ENCODE measurements around the gene DMWD.

The DMWD gene, protein sequence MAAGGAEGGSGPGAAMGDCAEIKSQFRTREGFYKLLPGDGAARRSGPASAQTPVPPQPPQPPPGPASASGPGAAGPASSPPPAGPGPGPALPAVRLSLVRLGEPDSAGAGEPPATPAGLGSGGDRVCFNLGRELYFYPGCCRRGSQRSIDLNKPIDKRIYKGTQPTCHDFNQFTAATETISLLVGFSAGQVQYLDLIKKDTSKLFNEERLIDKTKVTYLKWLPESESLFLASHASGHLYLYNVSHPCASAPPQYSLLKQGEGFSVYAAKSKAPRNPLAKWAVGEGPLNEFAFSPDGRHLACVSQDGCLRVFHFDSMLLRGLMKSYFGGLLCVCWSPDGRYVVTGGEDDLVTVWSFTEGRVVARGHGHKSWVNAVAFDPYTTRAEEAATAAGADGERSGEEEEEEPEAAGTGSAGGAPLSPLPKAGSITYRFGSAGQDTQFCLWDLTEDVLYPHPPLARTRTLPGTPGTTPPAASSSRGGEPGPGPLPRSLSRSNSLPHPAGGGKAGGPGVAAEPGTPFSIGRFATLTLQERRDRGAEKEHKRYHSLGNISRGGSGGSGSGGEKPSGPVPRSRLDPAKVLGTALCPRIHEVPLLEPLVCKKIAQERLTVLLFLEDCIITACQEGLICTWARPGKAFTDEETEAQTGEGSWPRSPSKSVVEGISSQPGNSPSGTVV

GRCh38 chr19:45792470-45793177, at the start of gene DMWD:
Gene DMWD (minus strand): TSS chr19:45792845. CDS start chr19:45792756, 89 bp downstream.
- Histone ChIP-seq H3K4me1 (ENCODE audit: insufficient read depth, low read length) (peaks cover 3% of the 10 kb centered on the region; the same call in 1 of the 2 replicates), H3K9ac (ENCODE audit: low read depth, low read length) (peak within 1 kb of the TSS; percentile 92; the same call in 1 of the 2 replicates), H3K36me3 (ENCODE audit: insufficient read depth, low read depth, low read length) (peaks cover 27% of the 10 kb centered on the region), H3K9me3 (ENCODE audit: insufficient read depth, low read depth, low read length) (no peaks in the 10 kb centered on the region), H3K4me3 (ENCODE audit: low read length) (peak within 1 kb of the TSS; percentile 98), H3K27me3 (ENCODE audit: insufficient read depth, low read length) (no peaks in the 10 kb centered on the region), H3K27ac (ENCODE audit: low read length) (peak within 1 kb of the TSS; percentile 65)

DNA sequence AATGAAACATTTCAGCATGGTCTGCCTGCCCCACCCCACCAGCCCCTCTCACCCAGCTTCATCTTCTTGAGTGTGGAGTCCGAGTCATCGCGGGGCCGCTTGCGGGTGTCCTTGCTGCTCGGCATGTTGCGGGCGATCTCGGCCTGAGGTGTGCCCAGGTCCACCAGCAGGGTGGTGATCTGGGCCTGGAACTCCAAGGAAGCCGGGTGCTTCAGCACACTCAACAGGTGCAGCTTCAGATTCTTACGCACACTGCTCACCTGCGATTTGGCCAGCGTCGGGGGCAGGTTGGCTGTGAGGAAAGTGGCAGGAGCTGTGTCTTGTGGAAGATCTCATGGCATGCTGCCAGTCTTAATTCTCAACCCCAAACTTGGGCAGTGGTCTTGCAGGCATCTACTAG, 49.6 kb upstream of the DMWD start:
- no peak overlapping the region for H3K27ac ChIP-seq (ENCODE audit: low read length)
- H3K9me3 ChIP-seq (ENCODE audit: insufficient read depth, low read depth, low read length) = no peaks in the 10 kb centered on the region
- H3K36me3 ChIP-seq (ENCODE audit: insufficient read depth, low read depth, low read length) = peaks cover 98% of the 10 kb centered on the region
- H3K27me3 ChIP-seq (ENCODE audit: insufficient read depth, low read length) = no peaks in the 10 kb centered on the region
- H3K4me1 ChIP-seq (ENCODE audit: insufficient read depth, low read length) = no peaks in the 10 kb centered on the region
- H3K4me3 ChIP-seq (ENCODE audit: low read length) = no peak overlapping the region
- H3K9ac ChIP-seq (ENCODE audit: low read depth, low read length) = no peak overlapping the region

- H3K27me3 ChIP-seq (ENCODE audit: insufficient read depth, low read length) = no peaks in the 10 kb centered on the region
- no peak overlapping the region for H3K9ac ChIP-seq (ENCODE audit: low read depth, low read length)
- no peak overlapping the region for H3K27ac ChIP-seq (ENCODE audit: low read length)
- no peak overlapping the region for H3K4me3 ChIP-seq (ENCODE audit: low read length)
- H3K4me1 ChIP-seq (ENCODE audit: insufficient read depth, low read length) = no peaks in the 10 kb centered on the region
- peaks cover 95% of the 10 kb centered on the region for H3K36me3 ChIP-seq (ENCODE audit: insufficient read depth, low read depth, low read length)
- no peaks in the 10 kb centered on the region for H3K9me3 ChIP-seq (ENCODE audit: insufficient read depth, low read depth, low read length)
Observed at GRCh38 chr19:45834970-45835369, 42.3 kb upstream of the DMWD start.

DNA sequence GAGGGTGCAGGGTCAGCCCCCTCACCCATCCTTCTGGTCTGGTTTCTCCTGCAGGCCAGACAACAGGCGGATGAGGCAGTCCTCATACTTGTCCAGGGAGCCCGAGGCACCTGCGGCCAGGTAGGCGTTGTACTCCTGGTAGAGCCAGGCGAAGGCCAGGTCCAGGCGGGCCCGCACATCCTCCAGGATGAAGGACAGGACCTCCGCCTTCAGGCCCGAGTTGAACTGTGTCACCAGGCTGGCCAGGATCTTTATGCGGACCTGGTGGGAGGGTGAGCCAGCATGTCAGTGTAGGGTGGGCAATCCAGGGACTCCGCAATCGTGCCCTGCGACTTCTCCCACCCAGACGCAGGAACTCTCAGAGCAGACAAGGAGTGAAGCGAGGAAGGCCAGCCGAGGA, 36.3 kb upstream of the DMWD start:
- H3K4me1 ChIP-seq (ENCODE audit: insufficient read depth, low read length) = no peaks in the 10 kb centered on the region
- H3K27ac ChIP-seq (ENCODE audit: low read length) = no peak overlapping the region
- H3K36me3 ChIP-seq (ENCODE audit: insufficient read depth, low read depth, low read length) = peaks cover 96% of the 10 kb centered on the region
- H3K27me3 ChIP-seq (ENCODE audit: insufficient read depth, low read length) = no peaks in the 10 kb centered on the region
- no peaks in the 10 kb centered on the region for H3K9me3 ChIP-seq (ENCODE audit: insufficient read depth, low read depth, low read length)
- H3K9ac ChIP-seq (ENCODE audit: low read depth, low read length) = no peak overlapping the region
- no peak overlapping the region for H3K4me3 ChIP-seq (ENCODE audit: low read length)

GRCh38 chr19:45828523-45828922, 35.9 kb upstream of the DMWD start:
- Histone ChIP-seq H3K27me3 (ENCODE audit: insufficient read depth, low read length) (no peaks in the 10 kb centered on the region), H3K4me1 (ENCODE audit: insufficient read depth, low read length) (no peaks in the 10 kb centered on the region), H3K27ac (ENCODE audit: low read length) (no peak overlapping the region), H3K4me3 (ENCODE audit: low read length) (no peak overlapping the region), H3K9me3 (ENCODE audit: insufficient read depth, low read depth, low read length) (no peaks in the 10 kb centered on the region), H3K9ac (ENCODE audit: low read depth, low read length) (no peak overlapping the region), H3K36me3 (ENCODE audit: insufficient read depth, low read depth, low read length) (peaks cover 97% of the 10 kb centered on the region)

GRCh38 chr19:45827459-45828093, 34.9 kb upstream of the DMWD start:
- Histone ChIP-seq H3K9ac (ENCODE audit: low read depth, low read length) (no peak overlapping the region), H3K4me3 (ENCODE audit: low read length) (no peak overlapping the region), H3K36me3 (ENCODE audit: insufficient read depth, low read depth, low read length) (peaks cover 97% of the 10 kb centered on the region), H3K9me3 (ENCODE audit: insufficient read depth, low read depth, low read length) (no peaks in the 10 kb centered on the region), H3K27me3 (ENCODE audit: insufficient read depth, low read length) (no peaks in the 10 kb centered on the region), H3K27ac (ENCODE audit: low read length) (no peak overlapping the region), H3K4me1 (ENCODE audit: insufficient read depth, low read length) (no peaks in the 10 kb centered on the region)

GRCh38 chr19:45826934-45827333, 34.3 kb upstream of the DMWD start:
- H3K4me3 ChIP-seq (ENCODE audit: low read length) = no peak overlapping the region
- H3K9ac ChIP-seq (ENCODE audit: low read depth, low read length) = no peak overlapping the region
- H3K27me3 ChIP-seq (ENCODE audit: insufficient read depth, low read length) = no peaks in the 10 kb centered on the region
- no peaks in the 10 kb centered on the region for H3K9me3 ChIP-seq (ENCODE audit: insufficient read depth, low read depth, low read length)
- H3K36me3 ChIP-seq (ENCODE audit: insufficient read depth, low read depth, low read length) = peaks cover 95% of the 10 kb centered on the region
- H3K4me1 ChIP-seq (ENCODE audit: insufficient read depth, low read length) = no peaks in the 10 kb centered on the region
- H3K27ac ChIP-seq (ENCODE audit: low read length) = no peak overlapping the region

DNA sequence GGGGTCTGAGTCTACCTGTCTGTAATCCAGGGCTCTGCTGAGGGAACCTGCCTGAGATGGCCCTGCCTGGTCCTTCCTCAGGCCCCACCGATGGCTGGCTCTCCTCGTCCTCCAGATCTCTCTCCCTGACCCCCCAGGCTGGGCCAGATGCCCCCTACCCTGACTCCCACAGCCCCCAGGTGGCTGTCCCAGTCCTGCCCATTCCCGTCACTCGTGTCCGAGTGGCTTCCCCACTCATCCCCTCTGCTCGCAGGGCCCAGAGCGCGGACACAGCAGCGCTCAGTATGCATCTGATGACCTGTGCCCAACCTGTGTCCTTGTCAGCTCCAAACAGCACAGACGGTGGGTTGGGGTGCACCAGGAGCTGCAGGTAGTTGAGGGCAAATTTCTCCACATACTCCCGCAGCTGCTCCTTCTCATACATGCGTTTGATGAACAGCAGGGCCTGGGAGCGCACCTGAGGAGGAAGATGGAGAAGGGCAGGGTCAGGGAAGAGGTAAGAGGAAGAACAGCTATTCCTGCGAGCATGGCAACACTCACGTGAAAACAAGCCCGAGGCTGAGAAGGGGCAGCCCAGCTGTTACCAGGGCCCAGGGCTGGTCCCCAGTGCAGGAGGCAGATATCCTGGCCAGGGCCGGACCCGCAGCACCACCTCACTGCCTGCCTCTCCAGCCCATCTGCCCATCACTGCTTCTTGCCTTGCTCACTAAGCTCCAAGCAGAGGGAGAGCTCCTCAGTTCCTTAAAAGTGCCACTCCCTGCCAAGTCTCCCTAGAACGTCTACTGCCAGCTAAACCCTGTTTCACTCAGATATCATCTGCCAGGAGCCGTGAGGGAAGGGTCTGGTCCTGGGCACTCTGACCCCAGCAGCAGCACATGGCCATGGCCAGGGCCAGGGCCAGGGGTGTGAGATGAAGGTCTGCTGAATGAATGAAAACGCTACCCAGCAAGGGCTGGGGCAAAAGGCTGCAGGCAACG, 33.6 kb upstream of the DMWD start:
- Histone ChIP-seq H3K4me1 (ENCODE audit: insufficient read depth, low read length) (no peaks in the 10 kb centered on the region), H3K36me3 (ENCODE audit: insufficient read depth, low read depth, low read length) (peaks cover 95% of the 10 kb centered on the region), H3K9me3 (ENCODE audit: insufficient read depth, low read depth, low read length) (no peaks in the 10 kb centered on the region), H3K4me3 (ENCODE audit: low read length) (no peak overlapping the region), H3K27ac (ENCODE audit: low read length) (no peak overlapping the region), H3K9ac (ENCODE audit: low read depth, low read length) (no peak overlapping the region), H3K27me3 (ENCODE audit: insufficient read depth, low read length) (no peaks in the 10 kb centered on the region)

DNA sequence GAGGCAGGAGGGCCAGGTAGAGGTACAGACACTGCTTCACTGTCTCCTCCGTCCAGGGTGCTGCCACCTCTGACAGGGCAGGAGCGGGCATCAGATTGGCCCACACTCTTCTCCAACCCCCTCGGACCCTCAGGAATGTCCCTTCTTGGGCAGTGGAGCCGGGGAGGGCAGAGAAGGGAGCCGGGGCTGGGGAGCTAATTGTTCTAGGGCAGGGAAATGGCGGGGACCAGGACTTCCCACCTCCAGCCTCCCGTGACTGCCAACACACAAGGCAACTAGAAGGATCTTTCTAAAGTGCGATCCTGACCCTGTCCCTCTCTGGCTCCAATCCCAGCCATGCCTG, 32.6 kb upstream of the DMWD start:
- no peaks in the 10 kb centered on the region for H3K4me1 ChIP-seq (ENCODE audit: insufficient read depth, low read length)
- H3K36me3 ChIP-seq (ENCODE audit: insufficient read depth, low read depth, low read length) = peaks cover 97% of the 10 kb centered on the region
- no peak overlapping the region for H3K4me3 ChIP-seq (ENCODE audit: low read length)
- no peak overlapping the region for H3K27ac ChIP-seq (ENCODE audit: low read length)
- no peaks in the 10 kb centered on the region for H3K9me3 ChIP-seq (ENCODE audit: insufficient read depth, low read depth, low read length)
- no peaks in the 10 kb centered on the region for H3K27me3 ChIP-seq (ENCODE audit: insufficient read depth, low read length)
- no peak overlapping the region for H3K9ac ChIP-seq (ENCODE audit: low read depth, low read length)

GRCh38 chr19:45824531-45825262, 32.1 kb upstream of the DMWD start:
- no peak overlapping the region for H3K27ac ChIP-seq (ENCODE audit: low read length)
- no peaks in the 10 kb centered on the region for H3K4me1 ChIP-seq (ENCODE audit: insufficient read depth, low read length)
- H3K36me3 ChIP-seq (ENCODE audit: insufficient read depth, low read depth, low read length) = peaks cover 97% of the 10 kb centered on the region
- no peak overlapping the region for H3K4me3 ChIP-seq (ENCODE audit: low read length)
- no peaks in the 10 kb centered on the region for H3K9me3 ChIP-seq (ENCODE audit: insufficient read depth, low read depth, low read length)
- no peaks in the 10 kb centered on the region for H3K27me3 ChIP-seq (ENCODE audit: insufficient read depth, low read length)
- no peak overlapping the region for H3K9ac ChIP-seq (ENCODE audit: low read depth, low read length)
